ENCODE measurements around the gene COL19A1.

DNA sequence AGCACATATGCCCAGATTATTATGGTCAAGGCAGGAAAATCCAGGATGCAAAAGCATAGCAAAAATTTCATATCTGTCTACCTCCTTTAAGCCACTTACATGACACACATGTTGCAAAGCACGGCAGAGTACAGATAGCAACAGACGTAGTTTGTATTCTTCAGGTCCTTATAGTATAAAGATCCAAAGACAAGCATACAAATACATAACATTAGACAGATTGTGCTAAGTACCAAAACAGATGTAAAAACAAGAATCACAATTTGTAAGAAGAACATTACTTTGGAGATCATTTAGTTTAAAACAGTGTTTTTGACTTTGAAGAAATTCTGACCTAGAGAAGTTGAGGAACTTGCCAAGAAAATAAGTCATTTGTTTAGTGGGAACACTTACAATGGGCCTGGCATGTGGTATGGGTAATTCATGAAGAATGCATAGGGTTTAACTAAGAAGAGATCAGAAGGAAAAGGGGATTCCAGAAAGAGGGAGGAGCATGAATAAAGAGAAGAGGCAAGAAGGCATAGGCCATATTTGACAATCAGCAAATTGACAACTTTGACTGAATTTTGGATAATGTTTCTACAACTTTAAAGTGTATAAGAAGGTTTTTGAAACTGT lies 39.0 kb upstream of the COL19A1 start:
- TF ChIP-seq, protein P1, sequence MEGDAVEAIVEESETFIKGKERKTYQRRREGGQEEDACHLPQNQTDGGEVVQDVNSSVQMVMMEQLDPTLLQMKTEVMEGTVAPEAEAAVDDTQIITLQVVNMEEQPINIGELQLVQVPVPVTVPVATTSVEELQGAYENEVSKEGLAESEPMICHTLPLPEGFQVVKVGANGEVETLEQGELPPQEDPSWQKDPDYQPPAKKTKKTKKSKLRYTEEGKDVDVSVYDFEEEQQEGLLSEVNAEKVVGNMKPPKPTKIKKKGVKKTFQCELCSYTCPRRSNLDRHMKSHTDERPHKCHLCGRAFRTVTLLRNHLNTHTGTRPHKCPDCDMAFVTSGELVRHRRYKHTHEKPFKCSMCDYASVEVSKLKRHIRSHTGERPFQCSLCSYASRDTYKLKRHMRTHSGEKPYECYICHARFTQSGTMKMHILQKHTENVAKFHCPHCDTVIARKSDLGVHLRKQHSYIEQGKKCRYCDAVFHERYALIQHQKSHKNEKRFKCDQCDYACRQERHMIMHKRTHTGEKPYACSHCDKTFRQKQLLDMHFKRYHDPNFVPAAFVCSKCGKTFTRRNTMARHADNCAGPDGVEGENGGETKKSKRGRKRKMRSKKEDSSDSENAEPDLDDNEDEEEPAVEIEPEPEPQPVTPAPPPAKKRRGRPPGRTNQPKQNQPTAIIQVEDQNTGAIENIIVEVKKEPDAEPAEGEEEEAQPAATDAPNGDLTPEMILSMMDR (IDR thresholded peaks at IDR 0.05), result no peak
- no peak for TF ChIP-seq POLR2A (IDR thresholded peaks at IDR 0.05)
- no peak for TF ChIP-seq EP300 (IDR thresholded peaks at IDR 0.05)

All from ovary (tissue), 3 donors.